NCI-H146 treated with DMSO at 0.1 percent for 48 hours (cell line): ENCODE data around the gene ZGPAT.

Experiments used
- DNase-seq: peaks from one replicate; lab custom pipeline; 2025; ENCODE audit not compliant: unreplicated experiment; lab: John Stamatoyannopoulos, UW

ZGPAT gene

DNA sequence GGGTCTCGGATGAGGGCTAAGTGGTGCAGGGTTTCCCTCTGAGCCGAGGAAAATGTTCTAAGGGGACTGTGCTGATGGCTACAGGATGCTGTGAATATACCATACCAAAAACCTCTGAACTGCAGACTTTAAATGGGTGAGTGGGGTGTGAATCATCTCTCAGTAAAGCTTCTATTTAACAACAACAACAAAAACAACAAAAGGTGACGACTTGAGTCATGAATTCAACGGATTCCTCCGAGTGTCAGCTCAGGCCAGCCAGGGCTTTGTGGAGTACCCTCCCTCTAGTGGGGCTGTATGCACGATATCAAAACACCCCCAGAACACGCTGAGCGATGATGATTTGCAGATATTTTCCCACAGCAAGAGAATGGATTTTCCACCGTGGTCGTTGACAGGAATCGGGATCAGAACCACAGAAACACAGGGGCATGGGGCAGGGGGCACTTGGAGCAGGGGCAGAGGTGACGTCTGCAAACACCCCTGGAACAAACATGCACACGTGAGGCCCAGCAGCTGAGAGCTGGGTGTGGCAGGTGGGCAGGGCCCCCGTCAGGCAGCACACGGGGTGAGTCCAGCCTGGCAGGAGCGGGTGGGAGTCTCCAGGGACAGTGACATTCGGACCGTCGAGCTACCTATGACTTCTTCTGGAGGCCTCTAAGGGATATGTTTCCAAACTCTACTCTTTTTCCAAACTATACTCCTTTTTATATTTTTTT lies 70.4 kb downstream of the ZGPAT start:
- no peak for DNase-seq

DNA sequence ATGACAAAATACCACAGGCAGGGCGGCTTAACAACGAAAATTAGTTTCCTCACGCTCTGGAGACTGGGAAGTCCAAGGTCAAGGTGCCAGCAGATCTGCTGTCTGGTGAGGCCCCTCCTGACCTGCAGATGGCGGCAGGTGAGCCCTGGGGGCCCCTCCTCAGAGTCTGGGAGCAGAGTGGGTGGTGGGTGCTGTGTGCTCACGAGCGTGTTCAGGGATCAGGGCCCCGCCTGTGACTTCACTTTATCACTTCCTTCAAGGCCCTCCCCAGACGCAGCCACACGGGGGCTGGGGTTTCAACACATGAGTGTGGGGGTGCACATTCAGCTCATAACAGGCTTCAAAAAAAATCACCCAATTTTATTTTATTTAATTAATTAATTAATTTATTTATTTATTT lies 71.0 kb downstream of the ZGPAT start:
- no peak for DNase-seq

DNA sequence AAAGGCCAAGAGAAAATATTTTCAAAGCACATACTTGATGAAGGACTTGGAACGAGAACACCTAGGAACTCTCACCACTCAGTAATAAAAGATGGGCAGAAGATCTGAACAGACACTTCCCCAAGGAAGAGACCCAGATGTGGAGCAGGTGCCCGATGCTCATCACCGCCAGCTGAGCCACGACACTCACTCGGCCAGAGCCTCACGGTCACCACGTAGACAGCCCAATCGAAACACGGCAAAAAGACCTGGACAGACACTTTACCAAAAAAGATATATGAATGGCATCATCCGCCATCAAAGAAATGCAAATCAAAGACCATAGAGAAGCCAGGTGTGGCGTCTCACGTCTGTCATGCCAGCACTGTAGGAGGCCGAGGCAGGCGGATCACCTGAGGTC lies 73.3 kb downstream of the ZGPAT start:
- no peak for DNase-seq

DNA sequence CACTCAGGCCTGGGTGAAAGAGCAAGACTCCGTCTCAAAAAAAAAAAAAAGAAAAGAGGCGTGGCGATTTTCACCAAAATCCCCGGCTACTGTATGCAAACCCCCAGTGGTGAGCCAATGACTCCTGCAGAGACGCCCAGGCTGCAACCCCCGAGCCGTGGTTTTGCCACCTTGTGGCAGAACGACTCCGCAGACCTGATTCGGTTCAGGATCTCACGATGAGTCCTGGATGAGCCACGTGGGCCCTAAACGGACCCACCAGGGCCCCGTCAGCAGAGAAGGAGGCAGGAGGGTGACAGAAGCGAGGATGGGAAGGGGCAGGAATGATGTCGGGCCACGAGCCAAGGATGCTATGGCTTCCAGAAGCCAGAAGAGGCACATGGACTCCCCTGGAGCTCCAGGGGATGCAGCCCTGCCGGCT lies 74.2 kb downstream of the ZGPAT start:
- DNase-seq = no peak

DNA sequence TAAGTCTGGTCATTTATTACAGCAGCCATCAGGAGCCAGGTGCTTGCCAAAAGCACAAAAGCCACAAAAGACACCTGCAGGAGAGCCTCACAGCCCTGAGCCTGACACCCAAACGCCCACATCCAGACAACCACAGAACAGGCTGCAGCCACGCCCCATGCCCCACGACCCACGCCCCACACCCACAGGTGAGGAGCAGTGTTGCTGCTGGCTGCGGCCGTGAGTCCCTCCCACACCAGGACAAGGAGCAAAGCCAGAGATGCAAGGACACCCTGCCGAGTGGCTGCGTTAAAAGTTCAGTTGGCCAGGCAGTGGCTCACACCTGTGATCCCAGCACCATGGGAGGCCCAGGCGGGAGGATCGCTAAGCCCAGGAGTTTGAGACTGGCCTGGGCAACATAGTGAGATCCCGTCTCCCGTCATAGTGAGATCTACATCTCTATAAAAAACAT lies 74.7 kb downstream of the ZGPAT start:
- no peak for DNase-seq

DNA sequence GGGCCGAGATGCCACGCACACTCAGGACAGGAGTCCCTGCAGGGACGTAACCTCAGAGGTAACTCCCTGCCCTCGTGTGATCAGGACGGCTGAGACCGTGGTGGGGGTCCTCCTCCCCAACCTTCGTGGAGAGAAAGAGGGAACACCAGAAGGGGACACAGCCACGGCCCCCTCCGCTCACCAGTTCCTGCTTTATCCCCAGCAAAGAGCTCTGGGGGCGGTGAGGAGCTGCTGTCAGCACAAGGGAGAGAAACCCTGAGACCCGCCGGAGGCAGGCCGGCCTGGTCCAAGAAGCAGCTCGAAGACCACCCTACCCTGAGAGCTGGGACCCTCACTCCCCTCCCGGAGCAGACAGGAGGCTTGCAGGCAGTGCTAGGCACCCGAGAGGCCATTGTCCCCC lies 76.1 kb downstream of the ZGPAT start:
- no peak for DNase-seq

DNA sequence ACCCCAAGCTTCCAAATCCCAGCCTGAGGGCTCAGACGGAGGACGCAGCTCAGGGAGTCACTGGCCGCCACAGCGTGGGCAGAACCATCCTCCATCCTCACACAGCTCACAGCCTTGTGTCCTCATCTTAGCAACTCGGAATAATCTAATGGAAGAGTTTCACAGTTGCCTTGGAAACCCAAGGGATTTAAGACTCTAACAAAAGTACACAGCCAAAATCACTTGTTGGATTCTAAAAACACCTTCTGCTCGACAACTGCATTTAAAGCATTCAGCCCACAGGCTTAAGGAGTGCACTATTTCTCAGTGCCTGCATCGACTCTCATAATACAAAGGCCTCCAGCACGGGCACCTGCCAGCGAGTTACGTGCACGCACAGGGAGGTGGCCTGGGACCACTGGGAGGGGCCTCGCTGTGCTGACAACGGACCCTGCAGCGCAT lies 77.9 kb downstream of the ZGPAT start:
- peak; percentile 38 for DNase-seq
